Stimulated activated CD4-positive, alpha-beta T cell treated with anti-CD3 and anti-CD28 coated beads, Interleukin-1b, Interleukin-23, amount 100 ng/mL, for 4 hours (primary cell): Measurements from ENCODE around the gene HEY2.
"Not testable (repeated sequence)": the region's sequence is repeated elsewhere in the genome, so short reads cannot be mapped to it uniquely, and the experiment has no call there.

Experiments
- DNase-seq, 2 donors: peaks; one replicate each; pipeline ENCODE4 v3.0.0-alpha.2; 2020; ENCODE audit warnings: low read depth in 2 of 2

HEY2 gene

DNA sequence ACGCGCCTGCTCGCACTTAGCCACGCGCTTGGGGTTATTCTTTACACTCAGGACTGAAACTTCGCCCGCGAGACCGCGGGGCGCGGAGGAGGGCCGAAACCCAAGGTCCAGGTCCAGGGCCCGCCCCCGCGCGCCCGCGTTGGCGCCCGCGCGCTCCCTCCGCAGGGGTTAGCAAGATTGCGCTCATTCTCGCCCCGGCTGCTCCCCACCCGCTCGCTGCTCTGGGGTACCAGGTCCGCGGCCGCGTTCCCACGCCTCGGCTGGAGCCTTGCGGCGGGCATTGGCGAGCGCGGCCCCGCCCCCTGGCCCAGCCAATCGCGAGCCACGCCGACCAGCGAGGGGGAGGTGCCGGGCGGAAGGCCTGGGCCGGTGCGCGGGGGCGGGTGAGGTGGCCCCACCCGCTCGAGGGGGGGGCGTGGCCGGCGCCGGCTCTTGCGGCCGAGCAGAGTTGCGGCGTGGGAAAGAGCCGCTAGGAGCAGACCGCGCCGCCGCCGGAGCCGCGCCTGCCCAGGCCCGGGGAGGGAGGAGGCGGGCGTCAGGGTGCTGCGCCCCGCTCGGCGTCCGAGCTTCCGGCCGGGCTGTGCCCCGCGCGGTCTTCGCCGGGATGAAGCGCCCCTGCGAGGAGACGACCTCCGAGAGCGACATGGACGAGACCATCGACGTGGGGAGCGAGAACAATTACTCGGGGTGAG, at the start of gene HEY2:
HEY2 (plus strand) TSS at position 460 of the 692 bp plus-strand sequence; CDS start at position 605, 145 bp downstream.
- peak; percentile 72 to 81 for DNase-seq

DNA sequence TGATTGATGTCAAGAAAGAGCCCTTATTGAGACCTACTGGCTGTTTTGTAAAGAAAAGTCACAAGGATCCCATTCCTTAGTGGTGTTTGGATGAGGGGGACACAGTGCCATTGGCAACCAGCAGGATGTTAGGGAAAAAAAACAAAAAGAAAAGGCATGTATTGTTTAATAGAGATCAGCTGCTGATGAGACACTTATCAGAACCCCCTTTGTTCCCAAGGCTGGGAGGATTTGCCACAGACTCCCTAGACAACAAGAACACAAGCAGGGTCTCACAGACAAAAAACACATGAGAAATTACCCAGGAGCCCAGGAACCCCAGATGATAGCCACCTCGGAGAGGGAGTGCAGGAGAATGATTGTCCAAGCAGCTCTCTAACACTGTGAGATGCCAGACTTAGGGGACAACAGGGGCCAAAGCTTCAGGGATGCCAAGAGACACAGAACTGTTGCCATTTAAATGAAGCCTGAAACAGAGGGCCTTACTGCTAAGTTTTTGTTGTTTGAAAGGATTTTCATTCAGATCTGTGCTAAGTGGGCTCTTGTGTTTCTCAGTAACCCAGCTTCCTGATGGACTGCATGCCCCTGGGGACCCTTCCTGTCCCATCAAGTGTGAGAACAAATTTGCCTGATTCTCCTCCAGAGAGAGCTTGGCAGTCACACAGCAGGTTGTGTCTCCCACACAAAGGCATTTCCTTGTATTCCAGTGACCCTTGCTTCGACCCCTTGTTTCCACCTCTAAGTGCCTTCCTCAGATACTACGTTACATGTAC, 48.7 kb upstream of the HEY2 start:
- no peak for DNase-seq

DNA sequence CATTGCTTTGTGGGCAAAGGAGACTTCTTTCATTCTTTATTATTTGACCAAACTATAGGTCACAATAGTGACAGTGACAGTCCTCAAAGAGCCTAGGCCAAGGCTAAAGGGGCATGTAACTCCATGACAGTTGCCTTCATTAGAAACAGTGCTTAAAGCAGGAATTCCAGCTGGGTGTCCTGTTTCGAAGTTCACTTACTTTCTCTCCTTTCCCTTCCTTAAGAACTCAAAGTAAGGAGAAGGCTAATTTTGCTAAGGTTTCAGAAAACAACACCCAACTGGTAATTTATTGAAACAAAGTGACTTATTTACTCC, 48.1 kb upstream of the HEY2 start:
- DNase-seq: no peak

DNA sequence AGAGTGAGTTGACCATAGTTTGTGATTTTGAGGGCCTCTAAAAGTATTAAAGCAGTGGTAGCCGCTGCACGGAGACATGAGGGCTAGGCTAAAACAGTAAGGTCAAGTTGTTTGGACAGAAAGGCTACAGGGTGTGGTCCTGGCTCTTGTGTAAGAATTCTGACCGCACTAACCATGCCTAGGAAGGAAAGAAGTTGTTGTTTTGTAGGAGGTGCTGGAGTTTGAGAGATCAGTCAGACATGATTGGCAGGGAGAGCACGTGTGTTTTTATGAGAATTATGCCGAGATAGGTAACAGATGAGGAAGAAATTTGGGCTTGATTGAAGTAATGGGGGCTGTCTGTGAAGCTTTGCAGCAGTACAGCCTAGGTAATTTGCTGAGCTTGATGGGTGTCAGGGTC, 45.5 kb upstream of the HEY2 start:
- DNase-seq: not testable (repeated sequence)

DNA sequence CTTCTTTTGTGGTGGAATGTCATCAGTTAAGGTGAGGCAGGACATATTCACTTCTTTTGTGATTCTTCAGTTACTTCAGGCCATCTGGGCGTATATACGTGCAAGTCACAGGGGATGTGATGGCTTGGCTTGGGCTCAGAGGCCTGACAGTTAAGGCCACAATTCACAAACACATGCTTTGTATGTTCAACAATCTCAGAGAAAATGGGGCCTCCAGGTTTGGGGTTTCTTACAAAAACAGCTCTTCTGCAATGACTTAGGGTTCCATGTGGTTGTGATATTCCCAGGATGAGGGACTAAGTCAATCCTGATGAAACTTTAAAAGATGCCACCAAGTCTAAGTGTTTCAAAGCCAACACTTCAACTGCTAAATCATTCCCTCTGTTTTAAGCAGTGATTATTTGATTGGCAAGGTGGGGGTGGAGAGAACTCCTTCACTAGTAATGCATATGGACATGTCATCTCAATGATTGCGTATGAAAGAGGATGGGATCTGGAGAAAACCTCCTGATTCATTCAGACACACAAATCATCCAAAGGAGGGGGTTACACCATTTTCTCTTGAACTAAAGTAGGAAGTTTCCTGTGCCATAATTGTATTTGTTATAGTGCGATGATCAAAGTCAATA, 41.7 kb upstream of the HEY2 start:
- no peak for DNase-seq

DNA sequence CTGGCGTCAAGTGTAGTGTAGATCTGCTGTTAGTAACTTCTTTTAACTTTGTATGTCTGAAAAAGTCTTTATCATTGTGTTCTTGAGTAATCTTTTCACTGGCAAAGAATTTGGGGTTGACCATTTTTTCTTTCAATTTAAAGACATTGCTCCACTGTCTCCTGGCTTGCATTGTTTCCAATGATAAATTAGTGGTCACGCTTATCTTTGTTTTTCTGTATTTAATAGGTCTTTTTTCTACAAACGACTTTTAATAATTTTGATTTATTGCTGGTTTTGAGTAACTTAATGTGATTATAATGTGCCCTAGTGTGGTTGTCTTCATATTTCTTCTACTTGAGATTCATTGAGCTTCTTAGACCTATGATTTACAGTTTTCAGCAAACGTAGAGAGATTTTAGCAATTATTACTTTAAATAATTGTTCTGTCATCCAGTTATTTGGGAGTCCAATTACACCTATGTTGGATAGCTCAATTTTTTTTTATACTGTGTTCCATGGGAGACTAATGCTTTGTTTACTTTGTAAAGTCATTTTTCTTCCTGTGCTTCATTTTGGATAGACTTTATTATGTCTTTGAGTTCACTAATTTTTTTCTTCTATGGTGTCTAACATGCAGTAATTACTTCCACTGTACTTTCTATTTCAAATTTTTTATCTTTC, 38.3 kb upstream of the HEY2 start:
- no peak for DNase-seq

DNA sequence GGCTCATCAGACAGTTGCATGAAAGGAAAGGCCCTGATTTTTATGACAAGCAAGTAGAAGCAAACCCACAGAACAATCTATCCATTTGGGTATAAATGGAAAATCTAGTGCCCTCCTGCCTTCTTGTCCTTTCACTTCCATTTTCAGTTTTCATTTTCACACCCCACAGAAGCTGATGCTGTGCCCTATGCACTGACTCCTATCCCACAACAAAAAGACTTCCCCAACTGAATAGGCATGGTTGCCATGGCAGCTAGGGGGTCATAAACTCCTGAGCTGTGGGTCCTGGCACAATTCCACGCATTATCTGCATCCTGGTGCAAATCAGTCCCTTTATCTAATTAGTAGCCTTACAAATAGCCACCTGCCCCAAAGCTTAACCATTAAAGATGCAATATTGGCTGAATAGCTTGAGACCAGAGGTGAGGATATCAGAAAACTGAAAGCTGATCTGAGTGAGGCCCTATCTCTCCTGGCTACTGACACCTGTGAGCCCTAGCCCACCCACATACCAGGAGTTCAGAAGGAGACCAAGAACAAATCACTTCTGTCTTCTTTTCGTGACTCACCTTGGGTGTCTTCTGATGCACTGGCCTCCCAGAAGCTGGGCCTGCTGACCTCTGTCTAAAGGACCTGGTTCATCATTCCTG, 34.9 kb upstream of the HEY2 start:
- DNase-seq: no peak

DNA sequence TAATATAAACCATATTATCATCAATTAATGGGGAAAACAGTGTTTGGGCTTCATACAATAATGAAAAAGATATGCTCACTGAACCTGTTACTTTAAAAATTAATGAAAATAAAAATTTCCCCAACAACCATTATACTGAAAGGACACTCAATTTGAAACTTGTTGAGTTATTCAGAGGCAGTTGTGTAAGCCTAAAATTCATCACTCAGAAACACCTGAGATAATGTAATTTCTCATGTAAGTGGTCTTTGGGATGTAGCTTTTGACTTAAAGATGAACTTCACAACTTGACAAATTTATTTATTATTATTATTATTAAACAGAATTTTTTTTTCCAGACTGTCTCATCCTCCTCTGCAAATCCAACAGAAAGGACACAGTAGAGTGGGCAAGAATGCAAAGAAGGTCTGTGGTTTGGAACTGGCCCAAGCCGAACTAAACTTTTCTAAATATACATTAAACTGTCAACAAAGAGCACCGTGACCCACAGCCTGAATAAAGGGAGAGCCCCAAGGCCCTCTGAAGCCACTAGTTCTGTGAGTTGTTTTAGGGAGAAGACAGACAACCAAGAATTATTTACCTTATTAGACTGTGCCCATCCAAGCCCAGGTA, 32.2 kb upstream of the HEY2 start:
- no peak for DNase-seq

DNA sequence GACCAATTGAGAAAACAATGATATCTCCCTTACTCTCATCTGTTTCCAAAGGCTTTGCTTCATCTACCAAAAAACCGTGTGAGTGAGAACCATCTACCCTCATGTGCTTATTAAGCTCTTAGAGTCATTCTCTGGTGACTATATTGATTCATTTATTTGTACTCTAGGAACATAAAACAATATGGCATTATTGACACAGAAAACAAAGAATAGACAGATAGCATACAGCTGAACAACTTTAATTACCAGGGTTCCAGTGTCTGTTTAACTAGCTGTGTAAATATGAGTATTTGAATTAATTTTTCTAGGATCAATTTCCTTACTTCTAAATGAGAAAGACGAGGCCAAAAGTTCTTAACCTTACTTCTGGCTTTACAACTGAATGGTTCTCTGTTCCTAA, 31.3 kb upstream of the HEY2 start:
- DNase-seq: no peak

DNA sequence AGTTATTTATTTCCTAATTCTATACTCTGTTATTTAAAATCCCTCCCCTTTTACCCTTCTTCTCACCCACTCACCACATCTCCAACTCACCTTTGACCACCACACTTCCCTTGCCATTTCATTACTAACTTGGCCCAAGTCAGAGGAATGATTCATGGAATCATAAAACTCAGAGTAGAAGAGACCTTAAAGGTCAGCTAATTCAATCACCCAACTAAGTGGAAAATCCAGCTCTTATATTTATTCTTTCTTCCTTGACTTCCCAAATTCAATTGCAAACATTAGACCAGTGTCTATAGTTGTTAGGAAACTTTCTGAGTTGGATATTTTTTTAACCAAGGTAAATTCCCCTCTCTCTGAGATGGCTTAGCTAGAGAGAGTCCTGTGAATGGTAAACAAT, 26.5 kb upstream of the HEY2 start:
- DNase-seq: no peak

DNA sequence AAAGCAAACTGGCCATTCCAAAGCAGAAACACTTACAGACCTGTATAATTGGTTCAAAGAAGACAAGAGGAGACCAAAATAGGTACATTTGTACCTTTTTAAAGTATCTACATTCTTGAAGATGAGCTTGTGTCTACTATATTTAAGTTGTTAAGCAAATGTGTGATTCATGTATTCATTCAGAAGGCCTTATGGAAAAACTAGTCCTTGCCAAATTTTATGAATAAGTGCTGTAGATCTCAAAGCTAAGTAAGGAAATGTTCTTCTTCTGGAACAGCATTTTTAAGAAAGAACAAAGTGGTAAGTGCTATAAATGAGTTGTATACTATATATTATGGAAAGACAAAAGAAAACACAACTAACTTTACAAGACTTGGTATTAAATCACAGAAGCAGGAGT, 22.2 kb upstream of the HEY2 start:
- DNase-seq: no peak

DNA sequence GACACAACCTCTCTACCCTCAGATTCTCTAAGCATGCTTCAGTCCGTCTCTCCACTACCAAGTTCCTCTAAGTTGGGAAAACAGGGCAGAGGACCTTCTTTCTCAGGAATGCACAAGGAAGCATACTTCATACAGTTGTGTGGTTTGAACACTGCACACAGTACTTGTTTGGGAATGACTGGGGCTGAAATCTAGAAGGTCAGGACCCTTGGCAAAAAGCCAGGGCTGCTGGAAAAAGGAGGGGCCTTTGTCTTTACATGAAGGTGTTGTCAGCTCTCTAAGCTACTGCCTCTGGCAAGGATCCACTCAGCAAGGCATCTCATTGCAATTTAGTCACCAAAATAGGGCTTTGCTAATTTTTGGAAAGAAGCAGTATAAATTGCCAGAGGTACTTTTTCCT, 20.7 kb upstream of the HEY2 start:
- DNase-seq: no peak

DNA sequence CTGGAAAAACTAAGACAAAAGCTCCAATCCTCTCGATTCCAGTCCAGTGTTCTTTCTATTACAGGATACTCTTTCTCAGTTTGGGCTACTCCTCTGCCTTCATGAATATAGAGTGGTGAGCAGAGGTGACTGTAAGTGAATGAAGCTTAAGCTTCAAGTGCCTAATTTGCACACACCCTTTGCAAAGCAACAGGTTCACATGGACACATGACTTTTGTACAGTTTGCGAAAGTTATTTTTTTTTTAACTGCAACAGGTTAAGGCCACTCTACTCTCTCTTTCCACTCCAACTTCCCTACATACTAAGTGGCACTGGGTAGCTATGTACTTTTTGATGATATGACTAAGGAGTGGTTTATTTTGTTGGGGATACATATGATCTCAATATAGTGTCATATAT, 19.4 kb upstream of the HEY2 start:
- no peak for DNase-seq

DNA sequence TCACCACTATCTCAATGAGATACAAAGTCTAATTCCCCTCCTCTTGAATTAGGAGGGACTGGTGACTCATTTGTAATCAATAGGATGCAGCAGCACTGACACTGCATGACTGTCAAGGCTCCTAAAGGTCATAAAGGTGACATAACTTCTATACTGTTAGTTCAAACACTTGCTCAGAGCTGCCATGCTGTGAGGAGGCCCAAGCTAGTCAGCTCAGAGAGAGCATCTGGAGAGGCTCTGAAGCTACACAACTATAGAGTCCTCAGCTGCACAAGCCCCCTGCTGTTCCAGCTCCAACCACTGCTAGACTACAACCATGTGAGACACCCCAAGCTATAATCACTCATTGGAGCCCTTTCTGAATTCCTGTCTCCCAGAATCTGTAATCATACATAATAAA, 17.0 kb upstream of the HEY2 start:
- no peak for DNase-seq

DNA sequence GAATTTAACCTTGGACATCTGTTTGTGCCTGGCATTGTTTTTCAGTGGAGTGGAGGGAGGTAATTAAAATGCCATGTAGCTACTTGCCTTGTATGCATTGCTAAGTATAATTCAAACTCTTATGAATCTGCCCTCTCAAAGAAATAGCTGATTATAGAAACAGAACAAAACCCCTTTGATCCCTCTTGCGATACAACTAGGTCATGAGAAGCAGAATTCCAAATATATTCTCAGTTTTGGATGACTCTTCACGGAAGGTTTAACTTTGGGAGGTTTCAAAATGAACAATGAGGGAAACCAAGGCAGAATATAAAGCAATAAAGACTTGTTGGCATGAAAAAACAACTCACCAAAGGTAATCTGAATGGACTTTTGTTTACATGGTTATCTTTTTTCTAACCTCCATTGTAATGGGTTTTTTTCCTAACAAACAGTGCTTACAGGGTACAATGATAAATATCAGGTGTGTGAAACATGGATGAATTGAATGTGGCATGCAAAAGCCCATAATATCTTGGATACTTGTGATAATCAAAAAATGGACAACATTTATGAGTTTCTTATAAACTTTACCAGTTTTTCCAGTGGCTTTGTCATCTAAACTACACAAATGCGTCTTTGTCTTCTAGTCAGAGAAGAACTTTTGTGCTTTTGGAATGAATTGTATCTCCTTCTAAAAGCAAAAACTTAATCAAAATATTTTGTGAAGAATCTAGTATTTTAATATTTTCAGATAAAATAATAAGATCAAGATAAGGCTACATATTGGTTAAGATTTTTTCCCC, 15.7 kb upstream of the HEY2 start:
- DNase-seq: no peak

DNA sequence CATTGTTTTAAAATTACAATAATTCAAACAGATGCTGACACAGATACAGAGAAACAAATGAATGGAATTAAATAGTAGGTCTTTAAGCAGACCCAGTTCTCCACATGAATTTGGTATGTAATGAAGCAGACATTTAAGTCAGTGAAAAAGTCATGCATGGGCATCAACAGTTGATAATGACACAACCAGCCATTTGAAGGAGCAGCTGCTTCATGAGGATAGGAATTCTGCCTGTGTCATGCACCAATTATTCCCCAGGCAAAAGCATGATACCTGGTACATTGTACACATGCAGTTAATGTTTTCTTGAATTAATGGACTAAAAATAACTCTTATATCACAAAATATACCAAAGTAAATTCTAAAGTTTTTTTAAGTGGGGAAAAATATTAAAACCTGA, 11.2 kb upstream of the HEY2 start:
- no peak for DNase-seq

DNA sequence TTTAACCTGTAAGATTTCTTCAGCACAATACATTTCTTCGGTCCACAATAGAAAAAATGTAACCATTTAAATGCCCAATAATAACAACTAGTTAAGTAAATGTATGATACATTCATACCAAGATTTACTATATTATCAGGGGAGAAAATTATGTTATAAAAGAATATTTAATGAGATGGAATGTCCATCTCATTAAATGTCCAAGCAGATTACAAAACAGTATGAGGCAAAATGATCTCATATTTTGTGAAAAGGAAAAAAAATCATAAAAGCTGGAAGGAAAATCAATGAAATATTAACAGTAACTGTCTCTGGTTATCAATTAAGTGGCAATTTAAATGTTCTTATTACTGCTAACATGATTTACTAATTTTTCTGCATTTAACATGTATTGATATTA, 10.1 kb upstream of the HEY2 start:
- DNase-seq: no peak

DNA sequence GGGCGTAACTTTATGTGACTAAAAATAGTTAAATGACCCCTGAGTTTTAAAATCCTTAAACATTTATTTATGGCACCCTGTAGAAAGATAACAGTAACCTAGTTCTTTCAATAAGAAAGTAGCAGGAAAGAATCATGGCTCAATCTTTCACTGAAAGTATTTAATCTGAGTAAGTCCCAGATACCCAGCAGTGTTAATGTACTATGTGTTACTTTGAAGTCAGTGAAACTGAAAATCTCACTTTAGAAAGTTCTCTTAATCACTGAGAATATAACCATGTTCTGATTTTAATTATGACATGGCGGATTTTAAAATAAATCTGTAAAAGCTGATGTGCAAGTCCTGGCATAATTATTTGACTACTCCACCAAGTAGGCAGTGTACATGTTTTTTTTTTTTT, 8.1 kb upstream of the HEY2 start:
- DNase-seq: no peak

DNA sequence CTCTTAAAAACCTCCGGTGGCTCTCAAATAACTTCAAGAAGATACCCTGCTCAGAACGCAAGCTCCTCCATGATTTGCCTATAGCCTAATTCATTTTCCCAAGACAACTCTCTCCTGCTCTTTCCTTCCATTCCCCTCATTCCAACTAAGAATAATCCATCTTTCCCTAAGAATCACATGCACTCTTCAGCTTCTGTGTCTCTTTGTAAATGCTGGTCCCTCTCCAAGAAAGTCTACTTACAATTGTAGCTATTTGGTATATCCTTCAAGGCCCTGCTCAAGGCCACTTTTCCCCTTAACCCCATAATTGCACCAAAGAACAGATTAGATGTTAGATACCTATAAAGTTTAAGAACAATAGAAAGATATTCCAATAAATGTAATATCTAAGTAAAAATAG, 7.4 kb upstream of the HEY2 start:
- no peak for DNase-seq

DNA sequence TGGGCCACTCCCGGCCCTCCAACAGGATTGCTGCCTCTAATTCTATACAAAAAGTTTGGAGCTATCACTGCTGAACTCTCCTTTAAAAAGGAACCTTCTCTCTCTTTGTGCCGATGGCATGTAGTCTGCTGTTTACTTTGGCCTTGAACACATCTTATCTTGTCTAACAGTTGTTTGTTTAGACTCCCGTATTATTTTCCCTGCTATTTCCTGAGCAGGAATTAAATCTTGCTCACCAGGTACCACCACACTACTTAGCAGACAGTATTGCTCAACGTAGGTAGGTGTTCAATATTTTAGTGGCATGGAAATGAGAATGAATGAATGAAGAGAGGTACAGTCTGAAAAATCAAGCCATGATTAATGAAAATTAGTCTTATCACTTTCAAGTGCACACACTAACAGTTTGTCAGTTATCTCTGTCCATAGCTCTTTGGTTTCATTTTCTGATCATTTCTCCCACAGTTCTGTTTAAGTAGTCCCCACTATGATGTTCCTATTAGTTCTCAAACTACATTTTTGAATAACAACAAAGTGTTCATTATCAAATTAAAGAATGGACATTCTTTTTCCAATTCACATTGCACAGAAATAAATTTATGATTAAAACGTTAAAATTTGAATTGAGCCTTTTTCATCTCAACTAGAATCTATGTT, 6.8 kb upstream of the HEY2 start:
- no peak for DNase-seq
